OCI-LY7 (cell line): ENCODE measurements around the gene PRDX1. TPM values are rescaled to one million over a fixed set of nuclear protein-coding genes. Genes with fewer than 3 reads are reported as not detected.

Experiments used
- BruUV-seq: library from RNA; stranded (reverse); fragments of 400-500 nt; replicated peaks from 2 replicates; lab custom pipeline; 2021; lab: Mats Ljungman, UMichigan
- CTCF ChIA-PET: fragments of 300-600 bp; sonication (Branson Sonifier 250); formaldehyde crosslinking; loops from one replicate; lab custom pipeline; 2022; ENCODE audit warnings: antibody characterized with exemption; ENCODE audit not compliant: unreplicated experiment; lab: Charles Lee
- POLR2A ChIA-PET: fragments of 300-600 bp; sonication (Branson Sonifier 250); formaldehyde crosslinking; loops from one replicate; lab custom pipeline; 2022; ENCODE audit warnings: antibody characterized with exemption; lab: Charles Lee
- DNase-seq: peaks from one replicate; pipeline ENCODE4 v3.0.0-alpha.2; 2015; ENCODE audit warnings: low spot score
- H2AFZ ChIP-seq: fragments of 200-600 bp; sonication (generic), shearing (Covaris generic); 2 replicates; pipeline ENCODE4 v1.6.1; 2014; ENCODE audit warnings: mild to moderate bottlenecking, antibody characterized with exemption, low read length, moderate library complexity
- H3K27ac ChIP-seq: fragments of 200-600 bp; sonication (generic); 2 replicates; pipeline ENCODE4 v1.5.1; 2014; ENCODE audit warnings: mixed run types, low read depth, mild to moderate bottlenecking, moderate library complexity, low read length, inconsistent platforms; ENCODE audit not compliant: poor library complexity, severe bottlenecking
- H3K36me3 ChIP-seq: fragments of 200-600 bp; sonication (generic); 2 replicates; pipeline ENCODE4 v1.6.1; 2014; ENCODE audit warnings: mild to moderate bottlenecking, antibody characterized with exemption, low read length, moderate library complexity, mixed read lengths; ENCODE audit not compliant: insufficient read depth
- H3K4me1 ChIP-seq: fragments of 200-600 bp; sonication (generic); 2 replicates; pipeline ENCODE4 v1.5.1; 2014; ENCODE audit warnings: mild to moderate bottlenecking, low read length; ENCODE audit not compliant: insufficient read depth, poor library complexity, severe bottlenecking
- H3K4me2 ChIP-seq: fragments of 200-600 bp; sonication (generic); 2 replicates; pipeline ENCODE4 v1.6.1; 2014; ENCODE audit warnings: mild to moderate bottlenecking, low read length
- H3K4me3 ChIP-seq: fragments of 200-600 bp; sonication (generic); 2 replicates; pipeline ENCODE4 v1.5.1; 2014; ENCODE audit warnings: mild to moderate bottlenecking, low read depth, low read length; ENCODE audit not compliant: poor library complexity, severe bottlenecking
- H3K79me2 ChIP-seq: fragments of 200-600 bp; sonication (generic); 2 replicates; pipeline ENCODE4 v1.6.1; 2016; ENCODE audit warnings: low read depth, mild to moderate bottlenecking, low read length, moderate library complexity, mixed read lengths; ENCODE audit not compliant: insufficient read depth
- H3K9me2 ChIP-seq: fragments of 200-600 bp; sonication (generic); 2 replicates; pipeline ENCODE4 v1.6.1; 2016; ENCODE audit warnings: mild to moderate bottlenecking, low read length, mixed read lengths; ENCODE audit not compliant: insufficient read depth
- H3K9me3 ChIP-seq: fragments of 200-600 bp; sonication (generic); 2 replicates; pipeline ENCODE4 v1.6.1; 2014; ENCODE audit warnings: mild to moderate bottlenecking, mixed run types, low read length, mixed read lengths
- H4K20me1 ChIP-seq: fragments of 200-600 bp; sonication (generic); 2 replicates; pipeline ENCODE4 v1.6.1; 2014; ENCODE audit warnings: mild to moderate bottlenecking, antibody characterized with exemption, low read length, moderate library complexity, mixed read lengths; ENCODE audit not compliant: insufficient read depth
- CTCF ChIP-seq: fragments of 200-600 bp; sonication (generic); conservative IDR thresholded peaks from 2 replicates; pipeline ENCODE4 v1.5.1; 2014; ENCODE audit warnings: mild to moderate bottlenecking, antibody characterized with exemption, low read length, moderate library complexity, mixed read lengths
- EZH2phosphoT487 ChIP-seq: fragments of 200-600 bp; sonication (generic); IDR thresholded peaks from 2 replicates; pipeline ENCODE4 v1.6.1; 2018; ENCODE audit warnings: low read depth, borderline replicate concordance, mild to moderate bottlenecking, mixed run types, antibody characterized with exemption, low read length, moderate library complexity, mixed read lengths
- intact Hi-C: fragments of 100-400 bp; cut with micrococcal nuclease; formaldehyde crosslinking; loops from one replicate; pipeline ENCODE4 v1.10.0; 2022; ENCODE audit not compliant: unreplicated experiment
- total RNA-seq, 2 experiments: library from RNA; depleted of rRNA in 1 of 2; stranded (reverse); fragments of >200 nt in 1 of 2; shearing (Covaris generic) in 1 of 2; gene quantifications; 2 replicates each; pipeline ENCODE4 v1.2.3, GENCODE V29; 2014 to 2022

Gene PRDX1
- total RNA-seq, 2 experiments from 2014 or later, result 814 to 851 TPM

- H3K9me3 ChIP-seq, result no peaks in the 10 kb centered on the region
- ChIA-PET POLR2A (interaction anchor here (0.5 to 1.4 kb wide), 3 partner anchors 10 to 179 kb away, joined by 3 to 6 read pairs (median 3); partner anchors contain the start of gene AKR1A1), CTCF (no interaction called here)
- no peaks in the 10 kb centered on the region for H4K20me1 ChIP-seq
- TF ChIP-seq CTCF (no peak), EZH2phosphoT487 (no peak)
- H3K4me3 ChIP-seq, result no peak overlapping the region
- no TSS peak for BruUV-seq
- H3K36me3 ChIP-seq, result no peaks in the 10 kb centered on the region
- intact Hi-C loops, result no loop called here
- H3K4me1 ChIP-seq, result peaks cover 25% of the 10 kb centered on the region
- no peak for DNase-seq
- no peaks in the 10 kb centered on the region for H3K9me2 ChIP-seq
- no peak overlapping the region for H2AFZ ChIP-seq
- H3K4me2 ChIP-seq, result no peak overlapping the region
- no peak overlapping the region for H3K27ac ChIP-seq
- no peaks in the 10 kb centered on the region for H3K79me2 ChIP-seq
These were observed 19.5 kb upstream of the PRDX1 start for GRCh38 chr1:45541193-45541592.

- no peak for TF ChIP-seq EZH2phosphoT487
- TF ChIP-seq CTCF, result no peak
- Histone ChIP-seq H3K36me3 (no peaks in the 10 kb centered on the region), H3K4me2 (no peak overlapping the region), H3K9me2 (no peaks in the 10 kb centered on the region), H3K27ac (no peak overlapping the region), H2AFZ (no peak overlapping the region), H3K4me3 (no peak overlapping the region), H3K9me3 (no peaks in the 10 kb centered on the region), H4K20me1 (no peaks in the 10 kb centered on the region), H3K79me2 (no peaks in the 10 kb centered on the region), H3K4me1 (no peaks in the 10 kb centered on the region)
- ChIA-PET POLR2A (interaction anchor here (0.9 to 1.2 kb wide), 2 partner anchors 15 to 18 kb away, joined by 3 read pairs; partner anchors contain the start of gene PRDX1), CTCF (interaction anchor here (1.3 kb wide), 1 partner anchor 15 kb away, joined by 3 read pairs; the partner anchor contains the start of gene PRDX1)
- no TSS peak for BruUV-seq
- intact Hi-C loops, result no loop called here
- DNase-seq, result no peak
These were observed 15.2 kb upstream of the PRDX1 start for GRCh38 chr1:45536886-45537285.

GRCh38 chr1:45535988-45536766 lies 14.5 kb upstream of the PRDX1 start:
- intact Hi-C loops, result no loop called here
- no peak overlapping the region for H3K4me3 ChIP-seq
- no TSS peak for BruUV-seq
- H3K9me2 ChIP-seq, result no peaks in the 10 kb centered on the region
- no peaks in the 10 kb centered on the region for H3K4me1 ChIP-seq
- no peak for DNase-seq
- H3K36me3 ChIP-seq, result no peaks in the 10 kb centered on the region
- no peaks in the 10 kb centered on the region for H3K79me2 ChIP-seq
- no peak overlapping the region for H2AFZ ChIP-seq
- TF ChIP-seq CTCF, result no peak
- TF ChIP-seq EZH2phosphoT487, result no peak
- no peak overlapping the region for H3K4me2 ChIP-seq
- H4K20me1 ChIP-seq, result no peaks in the 10 kb centered on the region
- H3K9me3 ChIP-seq, result no peaks in the 10 kb centered on the region
- CTCF ChIA-PET, result interaction anchor here (1.3 kb wide), 1 partner anchor 14 kb away, joined by 3 read pairs; the partner anchor contains the start of gene PRDX1
- POLR2A ChIA-PET, result interaction anchor here (0.7 to 1.2 kb wide), 4 partner anchors 14 to 173 kb away, joined by 3 read pairs; partner anchors contain the start of gene PRDX1
- H3K27ac ChIP-seq, result no peak overlapping the region
